Measurements from ENCODE around the gene MAST4.

MAST4 gene

GRCh38 chr5:66805514-66806430 lies 209.6 kb downstream of the MAST4 start:
- no peak for DNase-seq (ENCODE audit: low read depth)
- TF ChIP-seq CTCF (conservative IDR thresholded peaks at IDR 0.05; ENCODE audit: control insufficient read depth, insufficient read depth, low read depth, low read length): no peak
- no peak overlapping the region for H3K4me3 ChIP-seq (ENCODE audit: control insufficient read depth, low read depth, low read length)

- peak; percentile 76 for DNase-seq (ENCODE audit: low read depth)
- peak; percentile 78 for TF ChIP-seq CTCF (conservative IDR thresholded peaks at IDR 0.05; ENCODE audit: control insufficient read depth, insufficient read depth, low read depth, low read length)
- no peak overlapping the region for H3K4me3 ChIP-seq (ENCODE audit: control insufficient read depth, low read depth, low read length)
Measured at GRCh38 chr5:66807743-66808142, 211.6 kb downstream of the MAST4 start.

GRCh38 chr5:66808663-66809062 lies 212.5 kb downstream of the MAST4 start:
- no peak for DNase-seq (ENCODE audit: low read depth)
- TF ChIP-seq CTCF (conservative IDR thresholded peaks at IDR 0.05; ENCODE audit: control insufficient read depth, insufficient read depth, low read depth, low read length): no peak
- H3K4me3 ChIP-seq (ENCODE audit: control insufficient read depth, low read depth, low read length): no peak overlapping the region

GRCh38 chr5:66810151-66810550 lies 214.0 kb downstream of the MAST4 start:
- no peak overlapping the region for H3K4me3 ChIP-seq (ENCODE audit: control insufficient read depth, low read depth, low read length)
- TF ChIP-seq CTCF (conservative IDR thresholded peaks at IDR 0.05; ENCODE audit: control insufficient read depth, insufficient read depth, low read depth, low read length): no peak
- DNase-seq (ENCODE audit: low read depth): no peak

- DNase-seq (ENCODE audit: low read depth): no peak
- no peak for TF ChIP-seq CTCF (conservative IDR thresholded peaks at IDR 0.05; ENCODE audit: control insufficient read depth, insufficient read depth, low read depth, low read length)
- H3K4me3 ChIP-seq (ENCODE audit: control insufficient read depth, low read depth, low read length): no peak overlapping the region
Measured at GRCh38 chr5:66810848-66811261, 214.7 kb downstream of the MAST4 start.

DNA sequence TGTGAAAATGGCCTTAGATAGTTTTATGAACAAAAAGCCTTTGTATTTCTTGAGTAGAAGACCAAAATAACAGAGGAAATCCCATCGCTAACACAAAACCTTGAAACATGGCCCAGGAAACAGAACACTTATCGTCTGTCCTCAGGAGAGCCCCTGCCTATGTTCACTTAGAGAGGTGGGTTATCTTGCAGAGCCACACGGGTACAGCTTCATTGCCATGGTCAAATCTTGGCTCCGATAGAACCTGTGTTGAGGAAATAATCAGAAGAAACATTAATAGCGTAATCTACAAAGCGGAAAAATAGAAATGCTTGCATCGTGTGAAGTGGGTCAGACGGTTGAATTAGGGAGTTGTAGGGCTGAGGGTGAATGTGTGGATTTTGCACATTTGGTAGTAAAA lies 216.1 kb downstream of the MAST4 start:
- DNase-seq (ENCODE audit: low read depth): no peak
- no peak for TF ChIP-seq CTCF (conservative IDR thresholded peaks at IDR 0.05; ENCODE audit: control insufficient read depth, insufficient read depth, low read depth, low read length)
- no peak overlapping the region for H3K4me3 ChIP-seq (ENCODE audit: control insufficient read depth, low read depth, low read length)
